Neuron (in vitro differentiated cells): ENCODE data around the gene CHIT1.

ENCODE experiments used
- H2AFZ ChIP-seq: one replicate; pipeline ENCODE4 v1.6.1; 2013; ENCODE audit warnings: low read depth, mild to moderate bottlenecking, inconsistent platforms, low read length, moderate library complexity
- H3K27me3 ChIP-seq: one replicate; pipeline ENCODE4 v1.6.1; 2013; ENCODE audit warnings: low read length; ENCODE audit not compliant: insufficient read depth
- H3K36me3 ChIP-seq: one replicate; pipeline ENCODE4 v1.6.1; 2013; ENCODE audit warnings: low read length; ENCODE audit not compliant: insufficient read depth
- H3K4me1 ChIP-seq: one replicate; pipeline ENCODE4 v1.6.1; 2013; ENCODE audit warnings: low read length; ENCODE audit not compliant: insufficient read depth
- H3K4me3 ChIP-seq: 2 replicates; pipeline ENCODE4 v1.5.1; 2013; ENCODE audit warnings: mild to moderate bottlenecking, low read length, moderate library complexity
- H3K9me3 ChIP-seq: one replicate; pipeline ENCODE4 v1.6.1; 2013; ENCODE audit warnings: low read length

The CHIT1 gene

DNA sequence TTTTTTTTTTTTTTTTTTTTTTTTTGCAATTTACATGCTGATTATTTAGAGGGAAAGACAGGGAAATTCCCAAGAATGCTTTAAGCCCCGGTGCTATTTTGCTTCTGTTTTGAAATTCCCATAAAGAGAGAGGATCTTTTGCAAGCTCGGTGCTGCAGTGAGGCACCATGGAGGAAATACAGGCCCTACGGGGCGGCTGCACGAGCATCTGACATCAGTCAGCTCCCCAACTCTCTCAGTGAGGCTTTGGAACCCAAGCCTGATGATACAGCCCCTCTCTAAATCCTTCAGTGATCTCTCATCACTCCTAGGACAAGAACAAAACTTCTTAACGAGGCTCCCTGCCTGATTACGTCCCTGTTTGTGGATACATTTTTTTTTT lies 42.2 kb downstream of the CHIT1 start:
- Histone ChIP-seq H3K9me3 (no peaks in the 10 kb centered on the region), H3K27me3 (no peaks in the 10 kb centered on the region), H2AFZ (peak overlapping the region; percentile 53), H3K36me3 (no peaks in the 10 kb centered on the region), H3K4me1 (peaks cover 23% of the 10 kb centered on the region), H3K4me3 (no peak overlapping the region)

DNA sequence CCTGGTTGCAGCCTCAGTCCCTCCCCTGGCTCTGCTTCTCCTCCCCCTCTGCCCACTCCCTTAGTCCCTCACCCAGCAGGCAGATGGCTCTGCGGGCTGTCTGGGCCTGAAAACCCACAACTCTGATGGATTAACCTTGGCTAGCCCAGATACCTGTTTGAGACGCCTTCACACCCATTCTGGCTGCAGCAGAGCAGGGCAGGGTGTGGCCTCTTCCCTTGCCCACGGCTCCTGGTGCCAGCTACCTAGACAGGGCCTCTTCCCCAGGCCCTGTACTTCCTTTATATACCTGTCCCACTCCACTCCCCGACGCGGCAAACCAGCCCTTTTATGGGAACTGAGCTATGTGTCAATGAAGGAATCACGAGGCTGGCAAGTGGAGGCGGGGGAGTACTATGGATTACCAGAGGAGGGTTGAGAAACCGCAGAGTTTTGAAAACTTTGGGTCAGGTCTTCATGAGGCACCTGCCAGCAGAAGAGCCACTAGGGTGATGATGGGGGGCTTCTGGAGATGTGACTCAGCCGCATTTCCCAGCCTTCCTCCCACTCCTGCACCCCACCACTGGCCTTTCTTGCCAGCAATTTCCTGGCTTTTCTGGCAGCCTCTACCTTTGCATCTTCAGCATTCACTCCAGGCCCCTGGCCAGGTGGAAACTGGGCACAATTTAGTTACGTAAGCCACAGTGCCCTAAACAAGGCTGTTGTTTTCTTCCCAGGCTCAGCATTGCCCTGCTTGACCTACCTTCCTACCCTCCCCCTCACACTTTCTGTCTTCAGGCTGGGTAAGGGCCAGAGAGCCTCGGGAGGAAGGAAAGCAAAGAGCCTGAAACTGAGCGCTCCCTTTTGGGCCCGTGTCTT lies 42.8 kb downstream of the CHIT1 start, which contains the start of gene CHI3L1:
TSS of gene CHI3L1 (minus strand) at position 259 of the 858 bp plus-strand sequence. CDS start at position 178, 81 bp downstream.
- Histone ChIP-seq H2AFZ (peak within 1 kb of the TSS; percentile 53), H3K4me1 (peaks cover 23% of the 10 kb centered on the region), H3K9me3 (no peaks in the 10 kb centered on the region), H3K36me3 (no peaks in the 10 kb centered on the region), H3K4me3 (no peak within 1 kb of the TSS), H3K27me3 (no peaks in the 10 kb centered on the region)

DNA sequence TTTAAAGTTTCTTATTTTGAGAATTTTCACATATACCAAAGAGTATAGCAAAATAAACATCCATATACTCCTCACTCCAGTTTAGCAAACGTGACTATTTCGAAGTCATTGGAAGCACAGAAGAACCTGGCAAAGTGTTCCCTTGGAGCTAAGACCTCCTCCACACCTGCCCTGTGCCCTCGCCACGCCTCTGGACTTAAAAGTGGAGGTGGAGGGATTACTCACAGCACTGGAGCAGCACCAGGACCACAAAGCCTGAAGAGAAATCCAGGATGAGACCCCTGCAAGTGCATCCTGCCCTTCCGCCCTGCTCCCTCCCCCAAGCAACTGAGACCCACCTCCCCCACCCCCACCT lies 43.4 kb downstream of the CHIT1 start:
- Histone ChIP-seq H3K4me3 (no peak overlapping the region), H2AFZ (no peak overlapping the region), H3K36me3 (no peaks in the 10 kb centered on the region), H3K27me3 (no peaks in the 10 kb centered on the region), H3K9me3 (no peaks in the 10 kb centered on the region), H3K4me1 (peaks cover 23% of the 10 kb centered on the region)

DNA sequence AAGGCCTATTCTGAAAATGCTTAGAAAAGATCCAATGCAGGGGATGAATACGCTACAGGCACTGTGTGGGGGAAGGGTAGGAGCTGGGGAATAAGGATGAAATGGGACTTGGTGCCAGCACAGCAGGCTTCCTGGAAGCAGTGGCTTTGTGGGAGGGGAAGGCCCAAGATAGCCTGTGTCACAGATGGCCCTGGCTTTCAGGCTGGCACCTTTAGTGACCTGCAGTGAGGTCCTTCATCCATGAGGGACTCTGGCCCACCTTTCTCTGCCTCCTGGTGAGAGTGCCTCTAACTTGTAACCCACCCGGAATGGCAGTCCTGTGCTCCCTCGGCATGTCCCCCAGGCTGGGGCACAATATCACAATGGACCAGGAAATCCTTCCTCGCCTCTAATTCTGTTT lies 43.9 kb downstream of the CHIT1 start:
- Histone ChIP-seq H3K4me1 (peaks cover 23% of the 10 kb centered on the region), H3K27me3 (no peaks in the 10 kb centered on the region), H3K36me3 (no peaks in the 10 kb centered on the region), H3K9me3 (no peaks in the 10 kb centered on the region), H3K4me3 (no peak overlapping the region), H2AFZ (no peak overlapping the region)

DNA sequence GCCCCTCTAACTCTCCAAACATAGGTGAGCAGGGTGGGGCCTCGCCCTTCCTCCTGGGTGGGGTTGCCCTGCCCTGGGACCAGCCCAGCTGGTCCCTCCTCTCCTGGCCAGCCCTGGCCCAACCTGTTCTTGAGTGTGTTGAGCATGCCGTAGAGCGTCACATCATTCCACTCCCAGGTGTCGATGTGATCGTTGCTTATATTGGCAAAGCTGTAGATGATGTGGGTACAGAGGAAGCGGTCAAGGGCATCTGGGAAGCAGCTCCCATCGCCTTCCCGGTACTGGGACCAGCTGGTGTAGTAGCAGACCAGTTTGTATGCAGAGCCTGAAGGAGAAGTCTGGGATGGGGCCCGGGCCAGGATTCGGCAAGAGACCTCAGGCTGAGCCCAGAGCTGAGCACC lies 44.4 kb downstream of the CHIT1 start:
- H3K4me1 ChIP-seq: peaks cover 23% of the 10 kb centered on the region
- no peak overlapping the region for H2AFZ ChIP-seq
- H3K27me3 ChIP-seq: no peaks in the 10 kb centered on the region
- no peak overlapping the region for H3K4me3 ChIP-seq
- H3K36me3 ChIP-seq: no peaks in the 10 kb centered on the region
- no peaks in the 10 kb centered on the region for H3K9me3 ChIP-seq

DNA sequence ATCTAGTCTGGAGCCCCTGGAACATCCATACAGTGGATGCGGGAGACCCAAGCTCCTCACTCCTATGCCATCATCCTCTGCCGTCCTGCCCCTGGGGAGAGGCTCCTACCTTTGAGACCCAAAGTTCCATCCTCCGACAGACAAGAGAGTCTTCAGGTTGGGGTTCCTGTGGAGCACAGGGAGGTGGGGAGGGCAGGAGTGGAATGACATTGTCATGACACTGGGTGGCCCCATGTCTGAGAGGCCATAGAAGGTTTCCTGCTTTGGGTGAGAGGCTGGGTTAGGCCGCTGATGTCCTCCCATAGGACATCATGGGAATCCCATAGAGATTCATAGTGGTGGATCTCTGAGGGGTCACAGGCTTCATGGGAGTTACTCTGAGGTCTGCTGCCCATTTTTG lies 45.0 kb downstream of the CHIT1 start:
- H3K9me3 ChIP-seq: no peaks in the 10 kb centered on the region
- H2AFZ ChIP-seq: no peak overlapping the region
- H3K4me1 ChIP-seq: peaks cover 23% of the 10 kb centered on the region
- no peaks in the 10 kb centered on the region for H3K27me3 ChIP-seq
- no peak overlapping the region for H3K4me3 ChIP-seq
- H3K36me3 ChIP-seq: no peaks in the 10 kb centered on the region

DNA sequence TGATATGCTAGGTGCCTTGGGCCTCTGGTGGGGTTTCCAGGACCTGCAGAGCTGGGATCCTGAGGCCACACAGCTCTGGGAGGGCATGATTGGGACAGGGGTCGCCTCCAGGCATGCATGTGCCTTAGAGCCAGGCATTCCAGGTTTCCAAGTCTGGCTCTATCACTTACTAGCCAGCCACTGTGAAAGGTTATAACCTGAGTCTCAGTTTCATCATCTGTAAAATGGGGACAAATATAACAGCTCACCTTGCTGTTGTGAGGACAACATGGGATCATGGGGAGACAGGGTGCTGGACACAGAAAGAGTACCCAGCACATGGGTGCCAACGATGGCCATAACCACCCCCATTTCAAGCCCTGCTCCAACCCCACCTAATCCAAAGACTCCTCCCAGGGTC lies 45.6 kb downstream of the CHIT1 start:
- no peak overlapping the region for H2AFZ ChIP-seq
- no peaks in the 10 kb centered on the region for H3K36me3 ChIP-seq
- H3K4me1 ChIP-seq: peaks cover 24% of the 10 kb centered on the region
- no peaks in the 10 kb centered on the region for H3K27me3 ChIP-seq
- H3K9me3 ChIP-seq: no peaks in the 10 kb centered on the region
- no peak overlapping the region for H3K4me3 ChIP-seq

DNA sequence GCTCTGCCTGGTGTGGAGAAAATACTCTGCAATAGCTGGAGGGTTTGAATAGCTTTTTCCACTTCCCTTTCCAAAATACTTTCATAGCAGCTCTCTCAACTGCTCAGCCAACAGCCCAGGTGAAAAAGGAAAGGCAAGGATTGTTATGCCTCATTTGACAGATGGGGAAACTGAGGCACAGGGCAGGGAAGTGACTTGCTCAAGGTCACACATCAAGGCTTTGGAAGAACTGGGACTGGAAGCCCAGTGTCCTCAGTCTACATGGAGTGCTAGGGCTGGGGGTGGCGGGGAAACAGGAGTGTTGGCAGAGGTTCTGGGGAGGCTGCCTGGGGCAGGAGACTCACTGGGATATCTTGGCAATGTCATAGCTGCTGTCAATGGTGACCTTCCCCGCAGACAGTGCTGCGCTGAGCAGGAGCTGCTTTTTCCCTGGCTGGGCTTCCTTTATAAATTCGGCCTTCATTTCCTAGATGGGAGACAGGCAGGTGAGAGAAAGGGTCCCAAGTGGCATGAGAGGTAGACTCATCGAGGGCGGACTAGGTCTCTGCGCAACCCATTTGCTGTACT lies 47.0 kb downstream of the CHIT1 start:
- Histone ChIP-seq H3K9me3 (no peaks in the 10 kb centered on the region), H3K4me1 (peaks cover 26% of the 10 kb centered on the region), H2AFZ (no peak overlapping the region), H3K36me3 (no peaks in the 10 kb centered on the region), H3K4me3 (no peak overlapping the region), H3K27me3 (no peaks in the 10 kb centered on the region)

DNA sequence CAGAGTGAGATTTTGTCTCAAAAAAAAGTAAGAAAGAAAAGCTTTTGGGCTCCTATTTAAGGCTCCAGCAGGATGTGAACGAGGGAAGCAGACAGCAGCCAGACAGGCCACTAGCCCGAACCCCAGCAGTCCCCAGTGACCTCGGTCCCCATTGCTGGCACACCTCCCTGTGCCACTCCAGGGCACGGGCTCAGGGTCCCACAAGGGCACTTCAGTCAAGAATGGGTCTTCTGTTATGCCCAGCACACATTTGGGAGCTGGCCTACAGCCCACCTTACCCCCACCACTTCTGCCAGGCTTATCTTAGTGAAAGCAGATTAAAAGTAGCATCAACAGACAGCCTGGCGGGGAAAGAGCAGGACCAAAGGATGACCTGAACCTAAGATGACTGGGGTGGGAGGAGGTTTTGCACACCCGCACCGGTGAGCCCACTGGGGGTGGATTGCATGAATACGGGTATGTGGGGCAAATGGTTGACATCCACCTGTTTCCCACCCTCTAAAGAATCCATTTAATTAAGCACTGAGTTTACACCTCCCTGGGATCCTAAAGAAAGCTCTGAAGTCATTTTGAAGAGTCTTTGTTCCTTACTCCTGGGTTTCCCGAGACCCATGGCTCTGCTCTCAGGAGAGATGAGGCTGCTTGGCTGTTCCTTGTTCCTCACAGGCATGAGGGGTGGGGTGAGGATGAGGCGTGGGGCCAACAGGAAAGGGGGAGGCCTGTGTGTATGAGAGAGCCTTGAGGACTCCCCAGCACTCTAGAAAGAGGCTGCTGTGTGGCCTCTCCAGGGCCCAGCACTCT lies 47.7 kb downstream of the CHIT1 start:
- H3K4me3 ChIP-seq: no peak overlapping the region
- H3K9me3 ChIP-seq: no peaks in the 10 kb centered on the region
- peaks cover 21% of the 10 kb centered on the region for H3K4me1 ChIP-seq
- H3K27me3 ChIP-seq: peaks cover 2% of the 10 kb centered on the region
- H2AFZ ChIP-seq: no peak overlapping the region
- H3K36me3 ChIP-seq: no peaks in the 10 kb centered on the region

DNA sequence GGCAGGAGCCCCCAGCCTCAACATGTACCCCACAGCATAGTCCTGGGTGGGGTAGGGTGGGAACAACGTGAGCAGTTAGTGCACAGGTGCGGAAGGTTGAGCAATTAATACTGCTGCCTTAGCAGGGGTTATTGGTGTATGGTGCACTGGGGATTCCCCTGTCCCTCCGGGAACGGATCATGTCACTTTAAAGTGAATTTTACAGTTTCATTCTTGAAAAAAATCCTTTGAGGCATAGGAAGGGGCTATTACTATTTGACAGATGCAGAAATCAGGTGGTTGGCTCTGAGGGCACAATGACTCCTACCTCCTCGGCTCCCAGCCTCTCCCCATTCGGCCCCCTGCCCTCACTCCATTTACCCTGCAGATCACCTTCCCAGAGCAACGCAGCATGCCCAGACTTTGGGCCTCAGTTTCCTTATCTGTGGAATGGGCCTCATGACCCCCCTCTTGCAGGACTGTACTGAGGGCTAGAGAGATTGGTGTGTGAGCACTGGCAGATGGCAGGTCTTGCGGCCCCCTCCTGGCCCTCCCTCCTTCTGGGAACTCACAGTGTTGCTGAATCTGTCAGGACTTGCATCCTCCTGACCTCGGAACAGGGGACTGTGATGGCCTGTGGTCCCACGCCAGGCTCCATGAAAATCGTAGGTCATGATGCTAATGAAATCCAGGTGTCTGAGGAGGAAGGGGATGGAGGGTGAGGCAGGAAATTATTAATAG lies 48.7 kb downstream of the CHIT1 start:
- no peak overlapping the region for H3K4me3 ChIP-seq
- H3K9me3 ChIP-seq: no peaks in the 10 kb centered on the region
- H2AFZ ChIP-seq: no peak overlapping the region
- peaks cover 17% of the 10 kb centered on the region for H3K4me1 ChIP-seq
- peaks cover 8% of the 10 kb centered on the region for H3K27me3 ChIP-seq
- H3K36me3 ChIP-seq: no peaks in the 10 kb centered on the region

DNA sequence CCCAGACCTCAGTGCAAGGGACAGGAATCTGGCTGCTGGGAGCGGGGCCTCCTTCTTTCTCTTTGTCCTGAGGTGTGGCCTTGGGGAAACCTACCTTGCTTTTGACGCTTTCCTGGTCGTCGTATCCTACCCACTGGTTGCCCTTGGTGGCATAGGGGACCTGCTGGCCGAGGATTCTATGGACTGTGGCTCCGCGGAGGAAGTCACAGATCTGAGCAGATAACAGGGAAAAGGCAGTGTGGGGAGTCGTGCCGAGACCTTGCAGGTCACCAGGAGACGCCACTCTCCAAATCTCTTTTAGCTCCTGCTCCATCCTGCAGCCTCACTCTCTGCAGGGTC lies 49.8 kb downstream of the CHIT1 start:
- Histone ChIP-seq H3K27me3 (peaks cover 8% of the 10 kb centered on the region), H2AFZ (no peak overlapping the region), H3K4me1 (peaks cover 17% of the 10 kb centered on the region)

DNA sequence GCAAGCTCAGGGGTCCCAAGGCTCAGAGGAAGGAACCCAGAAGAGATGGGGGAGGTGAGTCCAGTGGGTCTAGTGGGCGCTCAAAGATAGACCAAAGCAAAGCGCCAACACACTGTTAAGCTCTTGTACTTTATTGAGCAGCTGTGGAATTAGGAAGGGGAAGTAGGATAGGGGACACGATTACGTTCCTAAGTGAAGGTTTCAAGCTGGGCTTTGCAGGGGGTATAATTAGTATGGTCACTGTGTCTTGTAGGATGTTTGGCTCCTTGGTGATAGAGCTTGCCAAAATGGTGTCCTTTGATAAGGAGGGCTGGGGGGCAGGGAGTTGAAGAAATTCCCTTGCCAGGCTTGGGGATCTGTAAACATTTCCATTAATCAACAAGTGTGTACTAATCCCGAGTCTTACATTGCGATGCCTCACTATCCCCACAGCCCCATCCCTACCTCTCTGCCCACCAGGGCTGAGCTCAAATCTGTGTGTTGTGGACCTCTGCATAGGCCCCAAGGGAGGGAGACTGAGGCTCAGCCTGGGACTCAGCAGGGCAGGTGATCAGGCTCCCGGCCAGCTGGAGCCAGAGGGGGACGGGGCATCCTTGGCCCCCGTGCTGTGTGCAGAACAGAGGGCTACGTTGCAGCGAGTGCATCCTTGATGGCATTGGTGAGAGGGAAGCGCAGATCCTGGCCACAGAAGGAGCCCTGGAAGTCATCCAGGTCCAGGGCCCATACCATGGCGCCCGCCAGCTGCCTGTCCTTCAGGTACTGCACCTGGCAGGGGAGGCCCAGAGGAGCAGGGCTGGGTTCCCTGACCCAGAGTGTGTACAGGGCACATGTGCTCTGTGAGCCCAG lies 50.4 kb downstream of the CHIT1 start:
- Histone ChIP-seq H3K27me3 (peaks cover 8% of the 10 kb centered on the region), H3K9me3 (no peaks in the 10 kb centered on the region), H3K4me3 (no peak overlapping the region), H2AFZ (no peak overlapping the region), H3K4me1 (peaks cover 17% of the 10 kb centered on the region), H3K36me3 (no peaks in the 10 kb centered on the region)

More for the DNA sequence above, 49.8 kb downstream of the CHIT1 start:
- Histone ChIP-seq H3K9me3 (no peaks in the 10 kb centered on the region), H3K4me3 (no peak overlapping the region), H3K36me3 (no peaks in the 10 kb centered on the region)
